NCI-H1105 treated with DMSO at 0.1 percent for 48 hours (cell line): ENCODE data around the gene TRANK1.
A peak's percentile ranks its signal among the peaks of the same experiment; 100 is the strongest.
"Not testable (repeated sequence)": the region's sequence is repeated elsewhere in the genome, so short reads cannot be mapped to it uniquely, and the experiment has no call there.

Source experiments
- DNase-seq: peaks from one replicate; lab custom pipeline; 2025; lab: John Stamatoyannopoulos, UW

Gene TRANK1

DNA sequence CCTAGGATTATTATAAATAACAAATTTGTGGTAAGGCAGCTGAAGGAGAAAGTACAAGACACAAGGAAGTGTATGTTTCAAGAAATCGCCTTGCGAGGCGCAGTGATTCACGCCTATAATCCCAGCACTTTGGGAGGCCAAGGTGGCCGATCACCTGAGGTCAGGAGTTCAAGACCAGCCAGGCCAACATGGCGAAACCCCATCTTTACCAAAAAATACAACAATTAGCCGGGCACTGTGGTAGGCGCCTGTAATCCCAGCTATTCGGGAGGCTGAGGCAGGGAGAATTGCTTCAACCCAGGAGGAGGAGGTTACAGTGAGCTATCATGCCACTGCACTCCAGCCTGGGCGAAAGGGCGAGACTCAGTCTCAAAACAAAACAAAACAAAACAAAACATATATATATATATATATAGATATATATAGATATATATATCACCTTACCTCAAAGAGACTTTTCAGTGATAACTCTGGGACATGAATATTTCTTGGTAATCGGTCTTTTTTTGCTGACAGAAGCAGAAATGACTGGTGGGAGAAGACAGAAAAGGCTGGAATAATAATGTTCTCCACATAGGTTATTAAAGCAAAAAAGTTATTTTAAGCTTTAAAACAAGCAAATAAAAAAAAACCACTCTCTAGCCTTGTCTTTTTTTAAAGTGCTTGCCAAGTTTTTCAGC is 52.3 kb downstream of the TRANK1 start:
- no peak for DNase-seq

DNA sequence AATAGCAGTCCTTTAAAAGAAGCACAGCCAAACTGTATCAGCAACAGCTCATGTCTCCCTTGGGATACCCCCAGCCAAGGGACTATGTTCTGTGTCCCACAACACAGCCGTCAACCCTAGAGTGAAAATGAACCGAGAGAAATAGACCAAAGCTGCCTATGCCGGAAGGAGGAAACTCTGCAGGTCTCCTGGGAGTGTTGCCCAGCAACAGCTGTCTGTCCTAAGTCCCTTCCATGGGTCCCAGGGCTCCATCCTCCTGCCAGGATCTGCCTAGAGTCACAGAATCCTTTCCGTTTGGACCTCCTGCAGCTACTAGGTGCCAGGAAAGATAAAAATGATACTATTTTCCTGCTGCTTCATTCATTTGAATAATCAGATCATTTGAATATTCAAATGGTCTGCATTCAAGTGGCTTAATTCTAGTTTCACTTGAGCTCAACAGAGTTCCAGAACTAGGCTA is 53.1 kb downstream of the TRANK1 start:
- DNase-seq = no peak

- not testable (repeated sequence) for DNase-seq
These were observed 53.8 kb downstream of the TRANK1 start for GRCh38 chr3:36891097-36891496.

DNA sequence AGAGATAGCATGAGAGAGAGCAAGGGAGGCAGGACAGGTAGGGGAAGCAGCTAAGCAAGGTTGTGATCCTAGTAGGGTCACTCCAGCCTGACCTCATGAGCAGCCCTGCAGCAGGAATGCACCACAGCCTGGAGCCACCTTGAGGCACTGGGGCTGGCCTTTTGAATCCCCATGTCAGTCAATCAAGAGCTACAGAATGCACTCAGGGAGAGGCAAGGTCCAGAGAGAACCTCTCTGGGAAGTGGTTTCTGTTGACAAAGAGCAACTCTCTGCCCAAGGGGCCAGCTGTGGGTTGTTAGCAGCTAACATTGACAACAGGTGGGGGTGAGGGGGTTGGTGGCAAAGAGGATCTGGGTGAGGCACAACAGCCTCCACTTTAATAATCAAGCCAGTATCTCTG is 54.6 kb downstream of the TRANK1 start:
- no peak for DNase-seq

GRCh38 chr3:36881735-36882134 is 63.1 kb downstream of the TRANK1 start:
- DNase-seq = no peak

GRCh38 chr3:36879842-36880241 is 65.0 kb downstream of the TRANK1 start:
- not testable (repeated sequence) for DNase-seq

DNA sequence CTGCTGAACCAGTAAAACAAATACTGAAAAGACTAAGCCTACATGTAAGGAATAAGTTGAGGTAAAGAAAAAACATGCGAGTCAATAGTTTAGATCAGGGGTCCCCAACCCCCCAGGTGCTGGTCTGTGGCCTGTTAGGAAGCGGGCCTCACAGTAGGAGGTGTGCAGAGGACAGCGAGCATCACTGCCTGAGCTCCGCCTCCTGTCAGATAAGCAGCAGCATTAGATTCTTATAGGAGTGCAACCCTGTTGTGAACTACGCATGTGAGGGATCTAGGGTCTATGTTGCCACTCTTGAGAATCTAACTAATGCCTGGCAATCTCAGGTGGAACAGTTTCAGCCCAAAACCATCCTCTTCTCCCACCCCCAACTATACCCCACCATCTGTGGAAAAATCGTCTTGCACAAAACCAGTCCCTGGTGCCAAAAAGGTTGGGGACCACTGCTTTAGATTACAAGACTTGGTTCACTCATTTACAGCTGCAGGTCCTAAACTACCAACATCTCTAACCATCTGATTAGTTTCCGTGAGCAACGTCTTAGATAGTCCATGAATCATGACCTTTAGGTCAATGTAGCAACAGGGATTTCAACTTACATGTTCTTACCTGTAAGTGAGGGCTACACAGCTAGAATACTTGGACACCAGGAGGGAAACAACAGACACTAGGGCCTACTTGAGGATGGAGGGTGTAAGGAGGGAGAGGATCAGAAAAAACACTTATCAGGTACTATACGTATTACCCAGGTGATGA is 66.7 kb downstream of the TRANK1 start:
- DNase-seq = no peak

- no peak for DNase-seq
These were observed 68.5 kb downstream of the TRANK1 start for GRCh38 chr3:36876181-36876936.

GRCh38 chr3:36875397-36875796 is 69.5 kb downstream of the TRANK1 start:
- DNase-seq = no peak

- peak; percentile 4 for DNase-seq
These were observed 70.4 kb downstream of the TRANK1 start for GRCh38 chr3:36874424-36874823.

- no peak for DNase-seq
These were observed 73.3 kb downstream of the TRANK1 start for GRCh38 chr3:36871379-36872126.

- peak; percentile 60 for DNase-seq
These were observed 76.0 kb downstream of the TRANK1 start for GRCh38 chr3:36868614-36869436.

- no peak for DNase-seq
These were observed 77.0 kb downstream of the TRANK1 start for GRCh38 chr3:36867810-36868209.

DNA sequence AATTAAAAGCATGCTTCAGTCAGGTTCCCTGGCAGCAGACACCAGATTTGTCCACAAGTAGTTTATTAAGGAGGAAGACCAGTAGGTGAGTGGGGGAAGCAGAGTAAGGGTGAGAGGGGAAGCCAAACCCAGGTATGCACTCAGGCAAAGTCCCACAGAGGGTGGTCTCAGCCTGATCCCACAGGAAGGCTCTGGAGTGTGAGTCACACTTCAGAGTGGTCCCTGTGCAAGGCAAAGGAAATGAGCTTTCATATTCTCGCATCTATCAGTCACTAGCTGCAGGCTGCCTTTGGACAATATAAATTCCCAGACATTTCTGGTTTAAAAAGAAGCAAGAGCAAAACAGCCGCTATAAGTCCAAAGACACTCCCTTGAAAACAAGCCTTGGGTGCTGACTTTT is 78.5 kb downstream of the TRANK1 start:
- no peak for DNase-seq

- DNase-seq = no peak
These were observed 80.4 kb downstream of the TRANK1 start for GRCh38 chr3:36864180-36865053.

DNA sequence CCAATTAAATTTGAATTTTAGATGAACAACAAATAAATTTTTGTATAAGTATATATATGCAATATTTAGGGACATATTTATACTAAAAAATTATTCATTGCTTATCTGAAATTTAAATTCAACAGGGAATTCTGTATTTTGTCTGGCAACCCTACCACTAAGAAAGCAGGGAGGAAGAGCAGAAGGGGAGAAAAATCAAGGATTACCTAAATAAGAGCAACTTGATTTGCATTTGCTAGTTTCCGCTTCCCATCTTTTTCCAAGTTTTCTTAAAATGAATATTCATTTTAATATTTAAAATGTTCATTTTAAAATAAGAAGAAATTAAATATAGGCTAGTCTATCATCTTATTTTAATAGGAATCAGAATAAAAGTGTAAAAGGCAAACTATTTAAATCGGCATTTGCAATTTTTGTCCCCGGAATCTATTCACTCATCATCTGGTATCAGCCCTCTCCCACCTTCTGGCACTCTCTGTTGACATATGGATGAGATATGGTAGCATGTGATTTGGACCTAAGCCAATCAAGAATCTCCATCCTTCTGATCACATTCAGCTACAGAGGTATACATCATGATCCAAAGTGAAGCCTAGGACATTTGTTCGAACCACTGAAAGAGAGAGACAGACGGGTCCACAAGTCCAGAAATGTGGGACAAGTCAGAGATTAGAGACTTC is 82.6 kb downstream of the TRANK1 start:
- DNase-seq = no peak

- no peak for DNase-seq
These were observed 85.4 kb downstream of the TRANK1 start for GRCh38 chr3:36859494-36859893.

GRCh38 chr3:36852071-36852470 is 92.8 kb downstream of the TRANK1 start:
- no peak for DNase-seq

DNA sequence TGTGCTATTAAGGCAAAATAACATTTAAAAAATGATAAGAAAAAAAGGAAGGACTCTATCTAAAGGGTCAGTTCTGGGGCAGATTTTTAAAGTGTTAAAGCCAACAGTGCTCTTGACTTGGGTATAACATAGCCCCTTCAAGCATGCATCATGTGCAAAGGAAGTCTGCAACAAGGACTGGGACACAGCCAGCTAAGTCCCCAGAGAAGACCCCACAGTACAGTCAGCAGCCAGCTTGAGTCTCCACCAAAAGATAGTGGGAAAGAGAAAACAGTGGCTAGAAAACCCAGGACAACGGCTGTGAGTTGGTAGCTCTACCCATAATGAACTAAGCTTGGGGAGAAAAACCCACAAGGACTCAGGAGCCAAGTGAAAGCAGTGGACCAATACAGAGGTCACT is 94.1 kb downstream of the TRANK1 start:
- no peak for DNase-seq

DNA sequence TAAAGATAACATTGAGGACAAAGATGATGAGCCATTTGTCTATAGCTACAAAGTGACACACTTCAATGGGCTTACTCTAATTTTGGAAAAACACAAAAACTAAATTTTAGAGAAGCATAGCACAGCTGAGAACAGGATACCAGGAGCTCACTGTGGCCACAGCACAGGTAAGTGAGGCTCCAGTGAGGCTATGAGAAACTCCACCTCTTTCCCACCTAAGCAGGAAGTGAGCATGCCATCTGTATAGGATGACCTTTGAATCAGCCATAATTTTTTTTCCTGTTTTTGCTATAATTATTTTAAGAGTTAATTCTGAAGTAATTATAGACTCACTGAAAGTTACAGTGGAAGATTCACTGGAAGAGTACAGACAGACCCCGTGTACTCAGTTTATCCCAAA is 98.4 kb downstream of the TRANK1 start:
- DNase-seq = no peak
